Measurements from ENCODE around the gene CORIN.

Gene CORIN

DNA sequence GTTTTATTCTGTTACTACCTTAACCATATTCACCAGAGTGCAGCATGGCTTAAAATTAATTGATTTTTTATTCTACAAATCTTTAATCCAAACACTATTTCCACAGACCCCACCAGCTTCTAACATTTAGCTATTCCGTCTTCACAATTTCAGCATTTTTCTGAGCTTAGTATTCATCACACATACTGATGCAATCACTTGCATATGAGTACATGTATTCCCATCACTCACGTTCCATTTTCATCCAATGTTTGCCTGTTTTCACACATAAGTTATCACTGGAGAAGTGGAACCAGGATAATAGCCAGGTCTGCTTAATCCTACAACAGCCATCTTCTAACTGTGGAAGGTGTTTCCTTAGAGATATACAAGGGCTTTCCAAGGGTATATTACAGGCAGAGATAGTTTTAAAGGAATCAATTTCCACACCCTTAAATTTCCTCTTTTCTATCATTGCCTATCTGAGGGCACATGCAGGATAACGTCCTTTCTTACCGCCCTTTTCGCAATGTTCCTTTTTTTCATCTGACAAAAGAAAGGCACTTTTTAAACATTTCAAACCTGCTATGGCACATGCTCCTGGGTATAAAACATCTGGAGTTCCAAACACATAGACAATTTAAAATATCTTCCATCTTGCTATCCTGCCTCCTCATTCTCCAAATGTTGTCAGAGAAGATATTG lies 115.8 kb downstream of the CORIN start:
- Histone ChIP-seq H3K27me3 (ENCODE audit: control insufficient read depth in 1 of 2, insufficient read depth in 2 of 2, low read length in 2 of 2) (no peaks in the 10 kb centered on the region), H3K4me1 (ENCODE audit: control insufficient read depth, insufficient read depth, low read length) (no peaks in the 10 kb centered on the region), H3K9ac (ENCODE audit: low read length in 2 of 2) (no peak overlapping the region), H3K36me3 (ENCODE audit: control insufficient read depth in 2 of 2, insufficient read depth in 2 of 2, low read length in 2 of 2) (no peaks in the 10 kb centered on the region), H3K9me3 (ENCODE audit: control insufficient read depth in 2 of 2, low read length in 2 of 2) (no peaks in the 10 kb centered on the region), H3K27ac (ENCODE audit: low read length) (no peak overlapping the region), H3K4me3 (ENCODE audit: low read length in 2 of 2) (no peak overlapping the region)

DNA sequence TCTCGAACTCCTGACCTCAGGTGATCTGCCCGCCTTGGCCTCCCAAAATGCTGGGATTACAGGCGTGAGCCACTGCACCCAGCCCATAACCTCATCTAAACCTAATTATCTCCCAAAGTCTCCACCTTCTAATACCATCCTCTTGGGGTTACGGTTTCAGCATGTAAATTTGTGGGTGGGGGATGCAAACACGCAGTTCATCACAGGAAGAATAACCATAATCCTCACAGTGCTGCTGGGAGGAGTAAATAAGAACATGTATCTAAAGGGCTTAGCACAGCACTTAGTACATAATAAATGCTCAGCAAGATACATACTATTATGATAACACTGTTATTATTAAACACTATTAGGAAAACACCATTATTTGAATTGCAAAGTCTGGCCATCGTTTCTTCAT lies 116.4 kb downstream of the CORIN start:
- no peaks in the 10 kb centered on the region for H3K4me1 ChIP-seq (ENCODE audit: control insufficient read depth, insufficient read depth, low read length)
- H3K27ac ChIP-seq (ENCODE audit: low read length), result no peak overlapping the region
- no peak overlapping the region for H3K9ac ChIP-seq (ENCODE audit: low read length in 2 of 2)
- H3K4me3 ChIP-seq (ENCODE audit: low read length in 2 of 2), result no peak overlapping the region
- H3K9me3 ChIP-seq (ENCODE audit: control insufficient read depth in 2 of 2, low read length in 2 of 2), result no peaks in the 10 kb centered on the region
- no peaks in the 10 kb centered on the region for H3K36me3 ChIP-seq (ENCODE audit: control insufficient read depth in 2 of 2, insufficient read depth in 2 of 2, low read length in 2 of 2)
- H3K27me3 ChIP-seq (ENCODE audit: control insufficient read depth in 1 of 2, insufficient read depth in 2 of 2, low read length in 2 of 2), result no peaks in the 10 kb centered on the region

DNA sequence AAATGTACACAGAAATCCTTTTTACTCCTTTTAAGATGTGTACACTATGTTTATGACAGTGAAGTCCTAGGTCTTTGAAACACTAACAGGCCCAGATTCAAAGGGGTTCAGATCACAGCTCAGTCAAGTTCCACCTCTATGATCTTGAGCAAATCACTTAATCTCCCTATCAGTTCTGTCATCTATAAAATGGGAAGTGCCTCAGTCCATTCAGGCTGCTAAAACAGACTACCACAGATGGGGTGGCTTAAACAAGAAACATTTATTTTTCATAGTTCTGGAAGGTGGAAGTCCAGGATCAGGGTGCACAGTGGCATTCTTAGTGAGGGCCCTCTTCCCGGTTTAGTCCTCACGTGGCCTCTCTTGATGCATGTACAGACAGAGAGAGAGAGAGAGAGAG lies 117.1 kb downstream of the CORIN start:
- no peak overlapping the region for H3K27ac ChIP-seq (ENCODE audit: low read length)
- H3K4me3 ChIP-seq (ENCODE audit: low read length in 2 of 2), result no peak overlapping the region
- H3K36me3 ChIP-seq (ENCODE audit: control insufficient read depth in 2 of 2, insufficient read depth in 2 of 2, low read length in 2 of 2), result no peaks in the 10 kb centered on the region
- no peaks in the 10 kb centered on the region for H3K4me1 ChIP-seq (ENCODE audit: control insufficient read depth, insufficient read depth, low read length)
- H3K9ac ChIP-seq (ENCODE audit: low read length in 2 of 2), result no peak overlapping the region
- no peaks in the 10 kb centered on the region for H3K9me3 ChIP-seq (ENCODE audit: control insufficient read depth in 2 of 2, low read length in 2 of 2)
- no peaks in the 10 kb centered on the region for H3K27me3 ChIP-seq (ENCODE audit: control insufficient read depth in 1 of 2, insufficient read depth in 2 of 2, low read length in 2 of 2)

DNA sequence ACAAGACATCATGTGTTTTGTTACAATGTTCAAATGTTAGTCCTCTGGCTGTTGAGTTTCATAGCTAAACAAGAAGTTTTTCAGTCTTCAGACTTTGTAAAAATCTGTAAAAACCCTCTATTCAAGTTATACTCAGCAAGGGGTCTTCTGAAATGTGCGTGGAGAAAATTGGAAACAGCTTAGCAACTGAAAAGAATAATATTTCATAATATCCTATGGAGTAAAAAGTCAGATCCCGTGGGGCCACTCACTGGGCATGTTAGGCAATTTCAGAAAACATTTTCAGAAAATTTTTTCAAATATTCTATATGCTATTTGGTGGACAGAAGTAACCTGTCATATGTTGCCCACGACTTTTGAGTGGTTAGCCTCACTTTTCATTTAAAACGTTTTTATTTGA lies 118.3 kb downstream of the CORIN start:
- Histone ChIP-seq H3K9me3 (ENCODE audit: control insufficient read depth in 2 of 2, low read length in 2 of 2) (no peaks in the 10 kb centered on the region), H3K27me3 (ENCODE audit: control insufficient read depth in 1 of 2, insufficient read depth in 2 of 2, low read length in 2 of 2) (no peaks in the 10 kb centered on the region), H3K36me3 (ENCODE audit: control insufficient read depth in 2 of 2, insufficient read depth in 2 of 2, low read length in 2 of 2) (no peaks in the 10 kb centered on the region), H3K4me1 (ENCODE audit: control insufficient read depth, insufficient read depth, low read length) (no peaks in the 10 kb centered on the region), H3K4me3 (ENCODE audit: low read length in 2 of 2) (no peak overlapping the region), H3K27ac (ENCODE audit: low read length) (no peak overlapping the region), H3K9ac (ENCODE audit: low read length in 2 of 2) (no peak overlapping the region)

DNA sequence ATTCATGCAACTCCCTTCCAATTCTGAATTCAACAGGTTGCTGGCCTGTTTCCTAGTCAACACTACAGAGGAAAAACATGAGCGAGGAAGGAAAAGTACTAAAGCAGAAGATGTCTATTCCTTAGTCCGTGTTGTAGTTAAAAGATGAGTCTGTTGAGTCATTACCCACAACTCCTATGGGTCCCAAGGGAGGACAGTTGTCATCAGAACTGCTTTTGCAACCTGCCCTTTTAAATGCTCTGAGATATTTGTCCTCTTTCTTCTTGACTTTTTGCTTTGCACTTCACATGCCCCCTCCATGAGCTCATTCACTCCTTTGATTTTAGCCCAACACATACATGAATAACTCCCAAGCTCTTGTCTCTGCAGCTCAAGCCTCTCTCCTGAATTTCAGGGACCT lies 119.2 kb downstream of the CORIN start:
- Histone ChIP-seq H3K4me3 (ENCODE audit: low read length in 2 of 2) (no peak overlapping the region), H3K4me1 (ENCODE audit: control insufficient read depth, insufficient read depth, low read length) (no peaks in the 10 kb centered on the region), H3K9ac (ENCODE audit: low read length in 2 of 2) (no peak overlapping the region), H3K27ac (ENCODE audit: low read length) (no peak overlapping the region), H3K9me3 (ENCODE audit: control insufficient read depth in 2 of 2, low read length in 2 of 2) (no peaks in the 10 kb centered on the region), H3K27me3 (ENCODE audit: control insufficient read depth in 1 of 2, insufficient read depth in 2 of 2, low read length in 2 of 2) (no peaks in the 10 kb centered on the region), H3K36me3 (ENCODE audit: control insufficient read depth in 2 of 2, insufficient read depth in 2 of 2, low read length in 2 of 2) (no peaks in the 10 kb centered on the region)

DNA sequence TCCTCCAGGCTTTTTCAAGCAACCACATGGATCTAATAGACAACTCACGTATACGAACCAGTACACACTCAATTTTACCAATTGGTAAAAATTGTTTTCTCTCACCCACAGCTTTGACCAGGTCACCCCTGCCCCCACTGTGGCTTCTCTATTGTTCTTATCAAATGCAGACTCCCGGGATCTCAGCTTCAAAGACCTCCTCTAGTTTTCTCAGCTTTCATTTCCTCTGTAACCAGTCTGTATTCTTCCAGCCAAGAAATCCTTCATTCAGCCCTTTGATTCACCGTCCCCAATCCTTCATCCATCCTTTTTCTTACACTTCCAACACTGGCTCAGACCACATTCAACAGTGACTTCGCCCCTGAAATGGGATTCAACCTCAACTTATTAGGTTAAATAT lies 120.7 kb downstream of the CORIN start:
- Histone ChIP-seq H3K9ac (ENCODE audit: low read length in 2 of 2) (no peak overlapping the region), H3K4me1 (ENCODE audit: control insufficient read depth, insufficient read depth, low read length) (no peaks in the 10 kb centered on the region)

DNA sequence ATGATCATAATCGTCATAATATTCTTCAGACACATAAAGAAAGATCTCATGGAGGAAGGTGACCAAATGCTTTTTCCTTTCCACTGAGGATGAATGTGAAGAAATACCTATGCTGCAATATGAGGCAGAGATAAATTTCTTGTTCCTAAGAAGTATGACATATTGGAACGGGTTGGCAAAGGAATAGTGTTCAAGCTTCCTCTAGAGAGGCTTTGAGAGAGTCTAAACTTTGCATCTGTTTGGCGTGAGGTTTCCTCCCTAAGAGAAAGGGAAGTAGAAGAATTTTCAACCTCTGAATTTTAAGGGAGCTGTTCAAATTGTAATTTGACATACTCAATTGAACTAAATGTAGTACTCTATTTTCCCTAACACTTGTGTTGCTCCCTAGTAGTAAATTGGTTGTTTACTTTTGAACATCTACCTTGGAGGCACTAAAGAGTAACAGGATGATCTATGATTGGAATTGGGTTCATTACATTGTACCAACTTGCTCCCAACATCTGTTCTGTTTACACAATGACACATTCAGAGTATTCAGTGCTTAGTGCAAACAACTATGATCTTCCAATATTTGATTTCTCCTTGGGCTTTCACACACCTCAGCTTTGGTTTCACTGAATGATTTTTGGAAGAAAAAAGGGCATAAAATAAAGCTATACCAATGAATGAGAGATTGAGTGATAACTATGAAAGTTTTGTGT lies 122.0 kb downstream of the CORIN start:
- Histone ChIP-seq H3K27me3 (ENCODE audit: control insufficient read depth in 1 of 2, insufficient read depth in 2 of 2, low read length in 2 of 2) (no peaks in the 10 kb centered on the region), H3K4me1 (ENCODE audit: control insufficient read depth, insufficient read depth, low read length) (no peaks in the 10 kb centered on the region), H3K9ac (ENCODE audit: low read length in 2 of 2) (no peak overlapping the region), H3K9me3 (ENCODE audit: control insufficient read depth in 2 of 2, low read length in 2 of 2) (no peaks in the 10 kb centered on the region), H3K36me3 (ENCODE audit: control insufficient read depth in 2 of 2, insufficient read depth in 2 of 2, low read length in 2 of 2) (no peaks in the 10 kb centered on the region), H3K27ac (ENCODE audit: low read length) (no peak overlapping the region), H3K4me3 (ENCODE audit: low read length in 2 of 2) (no peak overlapping the region)

More for the DNA sequence above, 120.7 kb downstream of the CORIN start:
- Histone ChIP-seq H3K9me3 (ENCODE audit: control insufficient read depth in 2 of 2, low read length in 2 of 2) (no peaks in the 10 kb centered on the region), H3K27me3 (ENCODE audit: control insufficient read depth in 1 of 2, insufficient read depth in 2 of 2, low read length in 2 of 2) (no peaks in the 10 kb centered on the region), H3K36me3 (ENCODE audit: control insufficient read depth in 2 of 2, insufficient read depth in 2 of 2, low read length in 2 of 2) (no peaks in the 10 kb centered on the region), H3K27ac (ENCODE audit: low read length) (no peak overlapping the region), H3K4me3 (ENCODE audit: low read length in 2 of 2) (no peak overlapping the region)

DNA sequence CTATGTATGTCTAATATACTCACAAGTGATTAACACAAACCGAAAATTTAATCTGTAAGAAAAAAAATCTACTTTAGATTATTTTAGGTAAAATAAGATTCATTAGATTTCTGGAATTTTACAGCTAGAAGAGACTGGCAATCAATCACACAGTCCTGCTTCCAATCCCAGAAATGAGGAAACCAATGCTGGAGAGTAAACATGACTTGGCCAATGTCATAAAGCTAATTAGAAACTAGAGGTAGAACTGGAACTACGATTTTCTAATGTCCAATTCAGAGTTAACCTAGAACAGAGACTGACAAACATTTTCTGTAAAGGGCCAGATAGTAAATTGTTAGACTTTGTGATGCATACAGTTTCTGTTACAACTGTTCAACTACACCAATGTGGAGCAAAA lies 123.6 kb downstream of the CORIN start:
- H3K9me3 ChIP-seq (ENCODE audit: control insufficient read depth in 2 of 2, low read length in 2 of 2), result no peaks in the 10 kb centered on the region
- no peak overlapping the region for H3K27ac ChIP-seq (ENCODE audit: low read length)
- no peak overlapping the region for H3K9ac ChIP-seq (ENCODE audit: low read length in 2 of 2)
- H3K27me3 ChIP-seq (ENCODE audit: control insufficient read depth in 1 of 2, insufficient read depth in 2 of 2, low read length in 2 of 2), result peaks cover 0 to 3% of the 10 kb centered on the region in 2 donors
- no peaks in the 10 kb centered on the region for H3K36me3 ChIP-seq (ENCODE audit: control insufficient read depth in 2 of 2, insufficient read depth in 2 of 2, low read length in 2 of 2)
- H3K4me3 ChIP-seq (ENCODE audit: low read length in 2 of 2), result no peak overlapping the region
- H3K4me1 ChIP-seq (ENCODE audit: control insufficient read depth, insufficient read depth, low read length), result no peaks in the 10 kb centered on the region

DNA sequence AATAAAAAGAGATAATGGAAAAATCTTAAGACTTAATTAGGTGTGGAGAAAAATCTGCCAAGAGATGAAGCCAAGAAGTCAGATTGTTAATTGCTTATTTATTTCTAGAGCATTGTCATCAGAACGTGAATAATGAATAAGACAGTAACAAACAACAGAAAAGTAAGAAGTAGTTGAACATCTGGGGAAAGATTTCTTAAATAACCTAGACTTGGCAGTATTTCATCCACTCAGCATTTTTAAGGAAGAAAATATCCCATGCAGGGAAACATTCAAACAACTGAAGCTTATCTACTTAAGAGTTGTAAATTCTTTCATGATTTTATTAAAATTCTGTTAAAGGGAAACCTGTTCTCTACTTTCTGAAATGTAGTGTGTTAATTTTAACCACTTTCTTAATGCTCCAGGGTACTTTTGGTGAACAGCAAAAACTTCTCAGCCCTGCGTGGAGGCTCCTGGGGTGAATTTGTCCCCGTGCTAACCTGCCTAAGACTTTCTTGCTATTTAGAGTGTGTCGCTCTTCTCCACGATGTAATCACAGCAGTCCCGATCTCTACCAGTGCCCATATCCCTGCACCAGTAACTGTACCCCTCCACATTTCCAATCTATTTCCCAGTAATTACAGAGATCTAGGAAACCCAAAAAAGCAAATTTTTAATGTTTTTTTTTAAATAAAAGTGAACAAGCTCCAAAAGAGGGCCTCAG lies 124.6 kb downstream of the CORIN start:
- H3K9me3 ChIP-seq (ENCODE audit: control insufficient read depth in 2 of 2, low read length in 2 of 2), result no peaks in the 10 kb centered on the region
- H3K36me3 ChIP-seq (ENCODE audit: control insufficient read depth in 2 of 2, insufficient read depth in 2 of 2, low read length in 2 of 2), result no peaks in the 10 kb centered on the region
- no peak overlapping the region for H3K27ac ChIP-seq (ENCODE audit: low read length)
- H3K4me1 ChIP-seq (ENCODE audit: control insufficient read depth, insufficient read depth, low read length), result no peaks in the 10 kb centered on the region
- no peak overlapping the region for H3K9ac ChIP-seq (ENCODE audit: low read length in 2 of 2)
- peaks cover 0 to 3% of the 10 kb centered on the region in 2 donors for H3K27me3 ChIP-seq (ENCODE audit: control insufficient read depth in 1 of 2, insufficient read depth in 2 of 2, low read length in 2 of 2)
- H3K4me3 ChIP-seq (ENCODE audit: low read length in 2 of 2), result no peak overlapping the region

DNA sequence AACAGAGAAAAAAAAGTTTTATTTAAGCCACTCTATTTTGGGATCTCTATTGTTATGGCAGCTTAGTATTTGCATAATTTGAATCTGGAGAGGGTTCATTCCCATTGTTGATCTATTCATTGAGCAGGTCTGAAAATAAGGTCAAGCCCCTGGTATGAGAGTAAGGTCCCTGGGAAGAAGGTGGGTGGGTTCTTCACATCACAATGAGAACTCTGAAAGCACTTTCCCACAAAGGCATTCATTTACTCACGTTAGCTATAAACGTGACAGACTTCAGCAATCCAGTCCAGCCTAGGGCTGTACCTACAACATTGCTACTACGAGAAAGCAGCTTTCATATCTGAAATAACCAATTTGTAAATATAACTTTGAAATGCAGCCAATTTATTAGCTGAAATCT lies 126.2 kb downstream of the CORIN start:
- Histone ChIP-seq H3K4me3 (ENCODE audit: low read length in 2 of 2) (no peak overlapping the region), H3K9ac (ENCODE audit: low read length in 2 of 2) (no peak overlapping the region)

DNA sequence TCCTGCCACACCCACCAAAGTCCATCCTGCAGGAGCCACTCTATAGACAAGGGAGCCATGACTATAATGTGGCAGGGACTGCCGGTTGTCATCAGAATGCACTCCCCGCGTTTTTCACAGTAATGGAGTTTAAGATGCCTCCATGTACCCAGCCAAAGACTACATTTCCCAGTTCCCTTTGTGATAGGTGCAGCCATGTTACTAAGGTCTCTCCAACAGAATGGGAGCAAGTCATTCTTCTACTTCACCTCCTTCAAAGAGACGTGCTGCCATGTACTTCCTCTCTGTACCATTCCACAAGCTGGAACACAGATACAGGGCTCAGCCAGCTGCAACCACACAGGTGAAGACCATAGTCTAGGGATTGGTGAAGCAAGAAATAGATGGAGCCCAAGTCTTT lies 126.7 kb downstream of the CORIN start:
- Histone ChIP-seq H3K9ac (ENCODE audit: low read length in 2 of 2) (no peak overlapping the region), H3K9me3 (ENCODE audit: control insufficient read depth in 2 of 2, low read length in 2 of 2) (no peaks in the 10 kb centered on the region), H3K4me3 (ENCODE audit: low read length in 2 of 2) (no peak overlapping the region), H3K4me1 (ENCODE audit: control insufficient read depth, insufficient read depth, low read length) (no peaks in the 10 kb centered on the region), H3K27ac (ENCODE audit: low read length) (no peak overlapping the region), H3K36me3 (ENCODE audit: control insufficient read depth in 2 of 2, insufficient read depth in 2 of 2, low read length in 2 of 2) (no peaks in the 10 kb centered on the region), H3K27me3 (ENCODE audit: control insufficient read depth in 1 of 2, insufficient read depth in 2 of 2, low read length in 2 of 2) (peaks cover 0 to 3% of the 10 kb centered on the region in 2 donors)

More for the DNA sequence above, 126.2 kb downstream of the CORIN start:
- H3K27ac ChIP-seq (ENCODE audit: low read length), result no peak overlapping the region
- no peaks in the 10 kb centered on the region for H3K9me3 ChIP-seq (ENCODE audit: control insufficient read depth in 2 of 2, low read length in 2 of 2)
- H3K36me3 ChIP-seq (ENCODE audit: control insufficient read depth in 2 of 2, insufficient read depth in 2 of 2, low read length in 2 of 2), result no peaks in the 10 kb centered on the region
- H3K4me1 ChIP-seq (ENCODE audit: control insufficient read depth, insufficient read depth, low read length), result no peaks in the 10 kb centered on the region
- peaks cover 0 to 3% of the 10 kb centered on the region in 2 donors for H3K27me3 ChIP-seq (ENCODE audit: control insufficient read depth in 1 of 2, insufficient read depth in 2 of 2, low read length in 2 of 2)

Measured in stomach smooth muscle (tissue), 2 donors.